GM18511 (cell line): ENCODE data around the gene MGAT2.
"Not testable (repeated sequence)": the region's sequence is repeated elsewhere in the genome, so short reads cannot be mapped to it uniquely, and the experiment has no call there.

Experiments
- ATAC-seq: cut with Tn5 transposase; IDR thresholded peaks from one replicate; pipeline ENCODE4 v1.9.1; 2021; ENCODE audit warnings: mild to moderate bottlenecking, moderate library complexity; ENCODE audit not compliant: unreplicated experiment

Gene MGAT2

DNA sequence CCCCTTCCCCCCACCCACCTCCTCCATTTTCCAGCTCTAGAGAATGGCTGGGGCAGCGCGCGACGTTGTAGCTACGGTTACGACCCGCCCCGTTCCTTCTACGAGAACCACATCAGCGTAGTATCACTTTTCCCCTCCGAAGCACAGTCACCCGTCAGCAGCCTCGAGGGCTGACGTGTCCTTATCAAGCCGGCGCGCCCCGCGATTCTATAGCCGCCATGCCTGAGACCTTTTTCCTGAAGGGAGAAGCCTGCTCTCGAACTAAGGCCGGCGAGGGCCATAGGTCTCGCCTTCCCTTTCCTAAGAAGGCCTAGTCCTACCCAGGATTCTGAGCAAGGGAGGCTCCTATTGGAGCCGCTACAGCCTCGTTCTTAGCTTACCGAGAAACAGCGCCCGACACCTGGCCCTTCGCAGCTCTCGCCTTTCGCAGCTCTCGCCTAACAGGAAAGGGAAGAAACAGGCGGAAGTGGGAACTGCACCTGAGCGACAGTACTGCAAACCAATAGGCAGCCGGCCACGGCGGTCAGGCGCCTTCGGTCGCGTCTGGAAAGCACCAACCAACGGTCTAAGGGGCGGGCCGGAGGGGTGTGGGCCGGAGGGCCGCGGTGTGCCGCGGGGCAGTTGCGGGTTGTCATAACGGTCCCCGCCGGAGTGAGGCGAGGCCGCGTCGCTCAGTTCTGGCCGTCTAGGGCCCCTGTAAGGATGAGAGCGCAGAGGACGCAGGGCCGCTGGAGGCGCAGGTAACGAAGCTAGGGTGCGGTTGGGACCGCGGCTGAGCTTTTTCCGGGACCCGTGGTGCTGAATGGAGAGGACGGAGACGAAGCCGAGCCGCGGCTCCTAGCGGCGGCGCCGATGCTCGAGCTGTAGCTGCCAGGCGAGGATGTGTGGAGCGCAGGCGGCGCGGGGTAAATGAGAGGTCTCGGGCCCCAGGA lies at the start of gene MGAT2, which contains the start of gene RPL36AL:
TSS of gene MGAT2 (plus strand) at position 618 of the 932 bp plus-strand sequence. CDS start 470 bp downstream, outside the sequence.
TSS of gene RPL36AL (minus strand) at position 445 of the 932 bp plus-strand sequence. CDS start 1,522 bp downstream, outside the sequence.
- ATAC-seq: peak; percentile 94

DNA sequence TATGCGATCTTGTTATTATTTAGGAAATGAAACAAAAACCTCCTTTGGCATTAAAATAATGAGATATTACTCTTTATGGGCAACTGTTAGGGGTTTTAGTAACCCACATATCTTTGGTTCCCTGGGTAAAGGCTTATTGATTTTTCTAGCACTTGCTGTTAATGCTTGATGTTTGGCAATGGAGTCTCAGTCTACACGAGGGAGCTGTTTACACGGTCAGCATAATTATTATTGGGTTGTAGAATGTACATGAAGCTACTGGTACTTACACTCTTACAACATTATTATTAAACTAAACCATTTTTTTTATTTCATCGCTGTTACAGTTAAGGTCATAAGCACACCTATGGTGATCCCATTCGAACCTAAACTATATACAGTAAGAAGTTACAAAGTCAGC lies 46.6 kb upstream of the MGAT2 start:
- no peak for ATAC-seq

DNA sequence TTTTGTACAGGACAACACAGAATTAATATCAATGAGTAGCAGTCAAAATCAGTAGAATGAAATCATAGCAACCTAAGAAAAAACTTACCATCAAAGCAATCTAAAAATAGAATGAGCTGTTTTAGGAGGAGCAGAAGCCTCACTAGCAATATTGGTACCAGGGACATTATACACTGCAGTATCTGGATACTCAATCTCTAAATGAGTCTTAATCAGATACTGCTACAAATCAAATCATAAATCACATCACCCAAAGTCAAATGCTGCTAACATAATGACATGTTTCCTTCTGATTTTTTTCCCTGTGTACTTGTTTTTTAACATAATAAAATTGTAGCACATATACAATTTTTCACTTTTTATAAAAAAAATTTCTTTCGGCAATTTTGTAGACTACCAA lies 42.5 kb upstream of the MGAT2 start:
- no peak for ATAC-seq

DNA sequence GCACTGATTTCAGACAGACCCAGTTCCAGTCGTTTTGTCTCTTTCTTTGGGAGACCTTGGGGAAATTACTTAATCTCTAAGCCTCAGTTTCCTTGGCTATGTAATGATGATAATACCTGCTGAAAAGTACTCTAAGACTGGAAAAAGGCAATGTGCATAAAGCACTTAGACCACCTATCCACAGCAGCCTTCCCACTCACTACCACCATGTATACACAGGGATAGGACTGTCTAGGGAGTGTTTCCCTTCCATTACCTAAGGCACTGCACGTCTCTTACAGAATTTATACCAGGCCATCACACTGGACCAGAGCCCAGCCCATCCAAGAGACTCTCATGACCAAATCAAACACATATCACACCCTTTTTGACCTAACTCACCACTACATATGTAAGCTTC lies 40.8 kb upstream of the MGAT2 start:
- no peak for ATAC-seq

DNA sequence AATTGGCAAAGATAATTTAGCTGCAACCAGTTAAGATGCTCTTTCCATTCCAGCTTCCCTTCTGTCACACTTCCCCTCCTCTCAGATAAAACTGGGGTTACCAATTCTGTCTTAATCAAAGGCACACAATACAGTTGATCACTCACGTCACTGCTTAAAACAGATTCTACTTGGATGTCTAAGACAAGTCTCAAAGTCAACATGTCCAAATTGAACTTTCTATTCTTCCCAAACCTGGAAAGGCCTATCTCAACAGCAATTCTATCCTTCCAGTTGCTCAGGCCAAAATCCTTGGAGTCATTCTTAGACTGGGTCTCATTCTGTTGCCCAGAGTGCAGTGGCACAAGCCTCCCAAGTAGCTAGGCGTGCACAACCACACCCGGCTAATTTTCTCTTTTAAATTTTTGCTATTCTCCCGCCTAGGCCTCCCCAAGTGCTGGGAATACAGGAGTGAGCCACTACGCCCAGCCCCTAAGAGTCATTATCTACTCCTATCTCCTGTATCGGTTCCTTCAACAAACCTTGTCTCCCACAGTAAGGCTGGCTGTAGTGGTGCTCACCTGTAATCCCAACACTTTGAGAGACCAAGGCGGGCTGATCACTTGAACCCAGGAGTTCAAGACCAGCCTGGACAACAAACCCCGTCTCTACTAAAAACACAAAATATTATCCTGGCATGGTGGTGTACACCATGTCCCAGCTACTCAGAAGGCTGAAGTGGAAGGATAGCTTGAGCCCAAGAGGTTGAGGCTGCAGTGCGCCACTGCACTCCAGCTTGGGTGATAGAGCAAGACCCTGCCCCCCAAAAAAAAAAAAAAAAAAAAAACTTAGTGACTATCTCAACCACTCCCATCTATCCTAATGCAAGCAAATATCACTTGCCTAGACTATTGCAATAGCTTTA lies 39.1 kb upstream of the MGAT2 start:
- ATAC-seq: no peak

DNA sequence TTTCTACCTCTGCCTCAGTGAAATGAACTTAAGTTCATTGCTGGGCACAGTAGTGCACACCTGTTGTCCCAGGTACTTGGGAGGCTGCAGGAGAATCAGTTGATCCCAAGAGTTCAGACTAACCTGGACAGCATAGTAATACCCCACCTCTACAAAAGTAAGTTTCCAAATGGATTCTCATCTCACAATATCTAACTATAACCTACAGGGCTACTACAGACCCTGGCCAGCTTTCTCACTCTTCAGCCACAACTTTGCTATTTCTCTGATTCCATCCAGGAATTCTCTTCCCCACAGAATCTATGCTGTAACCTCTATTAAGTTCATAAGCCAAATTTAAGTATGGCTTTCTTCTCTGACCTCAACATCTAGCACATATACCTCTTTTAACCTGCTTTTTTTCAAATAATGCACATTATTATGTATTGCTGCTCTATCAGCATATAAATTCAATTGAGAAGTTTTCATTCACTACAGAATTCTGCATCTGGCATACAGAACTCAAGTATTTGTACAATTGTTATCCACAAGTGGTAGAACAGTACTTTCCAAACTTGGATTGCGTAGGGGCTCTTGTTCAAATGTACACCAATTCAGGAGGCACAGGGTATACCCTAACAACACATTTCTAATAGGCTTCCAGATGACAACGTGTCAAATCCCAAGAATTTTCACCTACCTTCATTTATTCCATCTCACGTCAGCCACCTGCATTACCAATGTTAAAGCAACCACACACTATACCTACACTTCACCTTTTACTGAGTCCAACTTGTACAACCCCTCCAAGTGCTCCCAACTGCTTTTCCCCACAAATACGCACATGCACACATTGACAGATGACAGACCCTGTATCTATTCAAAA lies 38.3 kb upstream of the MGAT2 start:
- no peak for ATAC-seq

DNA sequence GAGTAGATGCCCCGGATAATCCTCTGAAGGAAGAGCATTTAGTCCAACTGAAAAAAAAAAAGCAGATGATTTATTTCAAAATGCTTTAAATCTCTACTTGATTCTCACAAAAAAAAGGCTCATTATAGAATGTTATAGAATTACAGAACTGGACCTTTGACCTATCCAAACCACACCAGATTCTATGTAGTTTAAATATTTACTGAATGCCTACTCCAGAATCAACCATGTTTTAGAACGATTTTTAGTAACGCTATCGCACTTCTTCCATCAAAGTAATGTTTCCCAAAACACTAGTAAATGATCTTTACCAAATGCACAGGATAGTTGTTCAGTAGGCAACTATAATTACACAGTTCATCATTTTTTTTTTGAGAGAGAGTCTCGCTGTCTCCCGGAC lies 37.0 kb upstream of the MGAT2 start:
- ATAC-seq: no peak

DNA sequence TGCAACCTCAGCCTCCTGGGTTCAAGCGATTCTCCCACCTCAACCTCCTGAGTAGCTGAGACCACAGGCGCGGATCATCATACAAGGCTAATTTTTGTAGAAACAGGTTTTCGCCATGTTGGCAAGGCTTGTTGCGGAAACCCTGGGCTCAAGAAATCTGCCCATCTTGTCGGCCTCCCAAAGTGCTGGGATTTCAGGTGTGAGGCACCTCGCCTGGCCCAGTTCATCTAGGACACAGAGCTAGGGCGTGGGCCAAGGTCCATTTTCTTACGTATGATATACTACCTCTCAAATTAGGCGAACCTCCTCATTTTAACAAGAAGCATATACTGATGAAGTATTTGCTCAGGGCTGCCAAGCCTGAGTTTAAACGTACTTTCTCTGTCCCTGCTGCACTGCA lies 36.5 kb upstream of the MGAT2 start:
- no peak for ATAC-seq

DNA sequence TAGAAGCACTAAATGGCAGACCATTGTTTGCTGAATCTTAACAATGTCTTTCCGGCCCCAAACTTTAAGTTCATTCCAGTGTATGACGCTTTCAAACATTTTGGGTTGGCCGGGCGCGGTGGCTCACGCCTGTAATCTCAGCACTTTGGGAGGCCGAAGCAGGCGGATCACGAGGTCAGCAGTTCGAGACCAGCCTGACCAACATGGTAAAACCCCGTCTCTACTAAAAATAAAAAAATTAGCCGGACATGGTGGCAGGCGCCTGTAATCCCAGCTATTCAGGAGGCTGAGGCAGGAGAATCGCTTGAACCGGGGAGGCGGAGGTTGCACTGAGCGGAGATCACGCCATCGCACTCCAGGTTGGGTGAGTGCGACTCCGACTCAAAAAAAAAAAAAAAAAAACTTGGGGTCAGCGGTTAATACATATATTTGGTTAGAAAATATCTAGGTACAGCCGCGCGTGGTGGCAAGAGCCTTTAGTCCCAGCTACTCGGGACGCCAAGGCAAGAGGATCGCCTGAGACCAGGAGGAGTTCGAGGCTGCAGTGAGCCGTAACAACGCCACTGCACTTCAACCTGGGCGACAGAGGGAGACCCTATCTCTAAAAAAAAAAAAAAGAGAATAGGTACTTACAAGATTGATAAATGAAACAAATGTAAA lies 35.5 kb upstream of the MGAT2 start:
- not testable (repeated sequence) for ATAC-seq

DNA sequence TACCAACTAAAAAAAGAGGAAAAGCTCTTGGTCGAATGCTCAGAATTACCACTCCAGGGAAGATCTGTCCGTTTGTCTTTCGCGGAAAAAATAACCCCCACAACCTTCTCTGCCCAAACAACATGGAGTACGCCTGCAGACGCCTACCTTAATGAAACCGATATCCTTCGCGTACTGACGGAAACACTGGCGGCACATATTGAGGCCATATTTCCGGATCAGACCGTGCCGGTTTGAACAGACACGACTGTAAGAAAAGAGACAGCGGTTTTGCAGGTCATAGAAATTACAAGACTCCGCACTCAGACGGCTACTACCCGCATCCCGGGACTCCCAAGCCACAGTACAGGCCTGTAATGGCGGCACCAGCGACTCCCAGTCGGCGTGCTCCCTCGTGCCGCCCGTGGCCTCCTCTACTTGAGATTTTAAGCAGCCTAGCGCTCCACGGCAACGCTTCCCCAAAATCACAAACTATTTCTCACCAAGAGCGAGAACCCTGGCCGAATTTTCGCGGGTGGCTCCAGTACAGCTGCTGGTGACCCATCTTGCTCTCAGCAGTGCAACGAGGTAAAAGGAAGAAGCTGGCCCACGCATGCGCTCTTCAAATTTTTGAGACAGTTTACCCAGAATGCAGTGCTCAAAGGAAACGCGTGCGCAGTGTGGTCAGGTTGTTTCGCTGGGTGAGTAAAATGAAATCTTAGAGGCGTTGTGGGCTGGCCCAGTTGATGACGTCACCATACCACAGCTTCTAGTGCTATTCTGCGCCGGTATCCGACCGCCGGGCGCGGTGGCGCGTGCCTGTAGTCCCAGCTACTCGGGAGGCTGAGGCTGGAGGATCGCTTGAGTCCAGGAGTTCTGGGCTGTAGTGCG lies 34.6 kb upstream of the MGAT2 start, which contains the start of gene RPS29:
TSS of gene RPS29 (minus strand) at position 578 of the 870 bp plus-strand sequence. CDS start at position 544, 34 bp downstream.
- peak; percentile 86 for ATAC-seq

DNA sequence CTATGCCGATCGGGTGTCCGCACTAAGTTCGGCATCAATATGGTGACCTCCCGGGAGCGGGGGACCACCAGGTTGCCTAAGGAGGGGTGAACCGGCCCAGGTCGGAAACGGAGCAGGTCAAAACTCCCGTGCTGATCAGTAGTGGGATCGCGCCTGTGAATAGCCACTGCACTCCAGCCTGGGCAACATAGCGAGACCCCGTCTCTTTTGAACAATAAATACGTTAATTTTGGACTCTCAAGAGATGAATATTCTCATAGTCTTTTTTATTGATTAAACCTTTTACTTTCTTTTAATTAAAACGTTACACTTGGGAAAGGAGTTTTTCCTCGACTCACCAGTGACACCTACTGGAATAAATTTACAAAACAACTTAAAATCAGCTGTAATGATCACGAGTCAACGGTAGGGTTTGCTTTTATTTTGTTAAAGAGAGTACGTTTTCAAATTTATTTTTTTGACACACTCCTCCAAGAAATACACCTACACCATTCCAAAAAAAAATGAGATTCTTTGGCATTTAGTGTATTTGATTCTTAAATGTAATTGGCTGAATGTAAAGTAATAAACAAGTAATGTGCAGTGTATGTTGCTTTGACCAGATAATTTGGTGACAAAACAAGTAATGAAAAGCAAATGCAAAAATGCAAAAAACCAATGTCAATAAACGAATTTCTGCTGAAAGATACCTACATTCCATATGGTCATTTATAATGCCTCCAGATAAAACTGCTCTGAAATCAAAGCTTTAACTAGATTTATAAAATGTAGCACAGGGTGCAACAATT lies 33.7 kb upstream of the MGAT2 start:
- peak; percentile 31 for ATAC-seq

DNA sequence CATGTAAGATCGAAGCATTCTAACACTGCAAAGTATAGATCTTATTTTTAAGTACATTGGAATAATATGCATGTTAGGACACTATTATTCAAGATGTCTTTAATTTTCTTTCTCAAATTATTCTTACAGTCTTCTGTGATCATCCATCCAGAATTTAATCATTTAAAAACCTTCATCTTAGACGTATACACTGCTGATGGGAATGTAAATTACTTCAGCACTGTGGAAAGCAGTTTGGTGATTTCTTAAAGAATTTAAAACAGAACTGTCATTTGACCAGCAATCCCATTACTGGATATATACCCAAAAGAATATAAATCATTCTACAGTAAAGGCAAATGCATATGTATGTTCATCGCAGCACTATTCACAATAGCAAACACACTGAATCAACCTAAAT lies 31.2 kb upstream of the MGAT2 start:
- ATAC-seq: no peak

DNA sequence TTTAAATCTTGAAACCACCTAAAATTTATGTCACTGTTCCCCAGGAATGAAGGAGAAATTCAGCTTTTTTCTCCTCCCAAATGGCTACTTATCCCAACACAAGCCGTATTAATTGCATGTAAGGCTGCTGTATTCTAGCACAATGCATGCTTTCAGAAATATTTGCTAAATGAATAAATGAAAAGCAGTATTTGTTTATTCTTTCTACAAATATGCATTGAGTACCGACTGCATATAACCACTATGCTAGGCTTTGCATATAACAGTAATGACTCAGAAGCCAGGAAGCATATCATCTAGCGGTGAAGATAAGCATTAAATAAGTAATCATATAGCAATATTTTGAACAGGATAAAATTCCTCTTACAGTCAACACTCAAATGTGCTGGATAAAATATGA lies 27.6 kb upstream of the MGAT2 start:
- no peak for ATAC-seq

DNA sequence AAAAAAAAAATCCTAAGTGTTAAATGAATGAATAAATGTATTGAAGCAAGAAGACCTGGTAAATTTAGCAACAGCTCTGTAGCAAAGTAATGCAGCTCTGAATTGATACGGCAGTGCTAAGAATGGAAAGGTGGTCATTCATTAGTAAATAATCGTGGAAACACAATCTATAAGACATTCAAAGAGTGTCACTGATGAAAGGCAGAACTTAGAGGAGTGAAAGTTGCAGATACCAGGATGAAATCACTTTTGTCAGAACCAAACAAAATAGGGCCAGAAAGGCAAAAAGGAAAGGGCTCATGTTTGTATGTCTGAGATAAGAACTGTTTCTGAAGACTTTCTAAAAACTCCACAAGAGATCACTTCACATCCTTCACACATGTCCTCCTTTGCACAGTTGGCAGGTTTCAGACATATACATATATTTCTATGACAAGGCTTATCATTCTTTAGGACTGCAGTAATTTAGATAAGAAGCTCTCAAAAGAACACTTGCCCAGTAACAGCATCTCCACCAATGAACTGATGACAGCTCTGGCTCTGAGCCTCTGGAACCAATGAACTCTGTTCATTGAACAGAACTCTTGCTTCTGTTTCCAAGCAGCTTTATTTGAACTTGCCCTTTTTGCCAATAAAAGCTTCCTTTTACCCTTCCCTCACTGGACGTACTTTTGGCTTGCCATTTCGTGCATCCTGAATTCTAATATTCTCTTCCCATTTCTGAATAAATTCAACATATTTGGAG lies 26.1 kb upstream of the MGAT2 start:
- peak; percentile 33 for ATAC-seq

DNA sequence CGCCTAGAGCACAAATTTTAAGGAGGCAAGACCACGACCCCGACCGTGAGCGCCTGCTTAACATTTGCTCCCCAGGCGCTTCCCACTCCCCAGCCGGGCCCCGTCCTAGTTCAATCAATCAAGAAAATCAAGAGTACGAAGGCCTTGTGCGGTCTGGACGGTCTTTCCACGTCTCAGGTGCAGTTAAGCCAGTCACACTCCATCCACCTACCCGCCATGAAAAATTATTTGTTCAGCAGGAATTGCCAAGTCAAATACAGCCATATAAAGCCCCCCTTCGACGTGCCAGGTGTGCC lies 22.5 kb upstream of the MGAT2 start:
- peak; percentile 2 for ATAC-seq

DNA sequence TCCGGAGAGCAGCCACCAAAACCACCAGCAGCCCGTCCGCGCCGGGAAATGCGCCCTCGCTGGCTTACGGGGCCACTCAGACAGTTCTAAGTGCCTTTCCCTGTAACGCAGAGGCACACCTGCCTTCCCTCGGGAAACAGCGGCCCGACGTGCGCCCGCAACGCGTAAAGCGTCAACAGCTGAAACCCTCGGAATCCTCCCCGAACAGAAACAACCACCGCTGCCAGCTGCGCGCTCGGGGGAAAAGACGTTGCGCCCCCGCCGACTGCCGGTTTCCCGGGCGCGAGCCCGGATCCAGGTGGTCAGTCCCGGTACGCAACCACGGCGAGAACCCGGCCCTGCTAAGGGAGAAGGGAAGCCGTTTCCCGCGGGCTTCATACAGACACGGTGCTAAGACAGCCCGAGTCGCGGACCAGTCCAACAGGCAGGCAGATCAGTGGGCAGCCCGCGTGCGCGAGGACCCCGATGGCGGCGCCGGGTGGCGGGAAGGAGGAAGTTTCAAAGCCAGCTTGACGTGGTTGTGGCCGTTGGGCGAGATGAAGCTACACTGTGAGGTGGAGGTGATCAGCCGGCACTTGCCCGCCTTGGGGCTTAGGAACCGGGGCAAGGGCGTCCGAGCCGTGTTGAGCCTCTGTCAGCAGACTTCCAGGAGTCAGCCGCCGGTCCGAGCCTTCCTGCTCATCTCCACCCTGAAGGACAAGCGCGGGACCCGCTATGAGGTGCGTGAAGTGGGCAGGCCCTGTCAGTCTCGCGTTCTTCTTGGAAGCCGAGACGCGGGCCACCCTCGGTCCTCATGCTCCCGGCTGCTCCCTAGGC lies 21.9 kb upstream of the MGAT2 start, which contains the start of gene LRR1:
TSS of gene LRR1 (plus strand) at position 456 of the 816 bp plus-strand sequence. CDS start at position 537, 81 bp downstream.
- ATAC-seq: peak; percentile 52

DNA sequence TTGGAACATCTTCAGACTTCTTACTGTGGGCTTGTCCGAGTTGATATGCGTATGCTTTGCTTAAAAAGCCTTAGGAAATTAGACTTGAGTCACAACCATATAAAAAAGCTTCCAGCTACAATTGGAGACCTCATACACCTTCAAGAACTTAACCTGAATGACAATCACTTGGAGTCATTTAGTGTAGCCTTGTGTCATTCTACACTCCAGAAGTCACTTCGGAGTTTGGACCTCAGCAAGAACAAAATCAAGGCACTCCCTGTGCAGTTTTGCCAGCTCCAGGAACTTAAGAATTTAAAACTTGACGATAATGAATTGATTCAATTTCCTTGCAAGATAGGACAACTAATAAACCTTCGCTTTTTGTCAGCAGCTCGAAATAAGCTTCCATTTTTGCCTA lies 13.0 kb upstream of the MGAT2 start:
- ATAC-seq: no peak
